HTR-8/SVneo (cell line): Measurements from ENCODE around the gene C2.
"Not testable (repeated sequence)": the region's sequence is repeated elsewhere in the genome, so short reads cannot be mapped to it uniquely, and the experiment has no call there.

Experiments
- DNase-seq: peaks from one replicate; pipeline ENCODE4 v3.0.0; 2011; ENCODE audit warnings: low spot score, mixed read lengths; ENCODE audit not compliant: insufficient read length
- FAIRE-seq: peaks from 2 replicates; lab custom pipeline; 2011; peaks lifted over from hg19 to GRCh38; lab: Jason Lieb, UNC

C2 gene

DNA sequence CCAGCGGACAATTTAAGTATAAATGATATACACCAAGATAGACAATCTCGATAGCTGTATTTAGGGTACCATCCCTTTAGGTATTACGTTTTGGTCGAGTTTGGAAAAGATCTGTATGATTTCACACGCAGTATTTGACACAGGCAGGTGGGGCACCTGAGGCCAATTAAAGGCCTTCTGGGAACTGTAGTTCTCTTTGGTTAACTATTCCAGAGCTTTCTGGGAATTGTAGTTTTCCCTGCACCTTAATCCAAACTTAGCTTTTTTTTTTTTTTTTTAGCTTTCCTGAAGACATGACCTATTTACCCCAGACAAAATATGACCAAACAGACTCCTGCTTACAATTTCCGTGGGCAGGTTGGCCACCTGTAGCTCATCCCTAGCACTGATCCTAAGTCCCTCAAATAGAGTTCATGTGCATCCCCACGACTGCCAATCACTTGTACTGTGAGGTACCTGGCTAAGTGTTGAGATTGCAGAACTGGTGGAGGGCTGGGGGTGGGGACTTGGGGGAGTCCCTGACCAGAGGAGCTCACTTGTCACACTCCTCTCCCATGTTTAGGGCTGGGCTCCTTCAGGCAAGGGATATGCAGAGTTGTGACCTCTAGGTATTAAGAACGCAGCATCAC, 29.0 kb upstream of the C2 start:
- DNase-seq (peak; percentile 56), FAIRE-seq (no peak)

DNA sequence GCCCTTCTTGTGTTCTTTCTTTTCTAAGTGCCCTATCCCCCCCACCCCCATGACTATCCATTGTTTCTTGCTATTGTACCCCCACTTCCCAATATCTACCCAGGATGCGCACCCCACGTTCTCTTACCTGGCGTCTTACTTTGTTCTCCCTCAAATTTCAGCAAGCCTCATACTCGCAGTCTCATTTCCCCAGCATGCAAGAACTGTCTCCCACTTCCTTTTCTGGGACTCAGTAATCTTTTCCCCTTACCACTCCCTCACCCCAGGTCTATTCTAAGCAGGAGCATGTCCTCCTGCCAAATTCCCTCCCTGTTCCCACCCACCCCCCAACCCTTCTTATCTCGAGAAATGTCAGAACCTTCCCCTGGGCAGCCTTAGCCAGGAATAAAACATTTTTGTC, 28.3 kb upstream of the C2 start:
- DNase-seq: no peak
- FAIRE-seq: no peak

DNA sequence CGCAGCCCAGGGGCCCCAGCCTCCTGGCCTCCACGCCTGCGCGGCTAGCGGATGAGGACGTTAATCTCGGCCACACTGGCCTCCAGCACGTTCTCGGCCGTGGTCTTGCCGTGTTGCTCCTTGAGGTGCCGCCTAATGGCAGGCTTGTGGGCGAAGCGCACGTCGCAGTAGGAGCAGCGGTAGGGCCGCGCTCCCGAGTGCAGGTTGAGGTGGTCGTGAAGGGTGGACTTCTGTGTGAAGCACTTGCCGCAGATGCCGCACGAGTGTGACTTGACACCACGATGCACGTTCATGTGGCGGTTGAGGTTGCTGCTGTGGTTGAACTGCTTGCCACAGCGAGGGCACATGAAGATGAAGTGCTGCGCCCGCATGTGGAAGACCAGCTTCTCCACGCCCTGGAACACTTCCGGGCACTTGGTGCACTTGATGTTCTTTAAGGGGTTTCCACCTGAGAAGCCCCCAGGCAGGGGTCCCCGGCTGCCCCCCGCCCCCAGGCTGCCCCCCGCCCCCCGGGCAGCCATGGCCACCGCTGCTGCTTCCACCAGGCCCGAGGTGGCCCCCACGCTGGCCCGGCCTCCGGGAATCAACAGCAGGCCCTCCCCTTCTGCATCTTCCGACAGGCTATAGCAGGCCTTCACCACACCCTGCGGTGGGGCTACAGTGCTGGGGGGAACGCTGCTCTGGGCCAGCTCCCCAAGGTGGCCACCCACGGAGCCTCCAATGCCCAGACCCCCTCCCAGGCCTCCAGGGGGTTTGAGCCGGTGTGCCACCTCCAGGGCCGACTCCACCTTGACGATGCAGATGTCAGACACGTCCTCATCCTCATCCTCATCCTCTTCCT, 27.4 kb upstream of the C2 start:
- DNase-seq (no peak), FAIRE-seq (peak; percentile 63)

GRCh38 chr6:31900917-31901414, 26.6 kb upstream of the C2 start:
- peak; percentile 4 for FAIRE-seq

GRCh38 chr6:31901415-31901952, 26.0 kb upstream of the C2 start:
- peak; percentile 61 for DNase-seq
- FAIRE-seq: no peak

More at GRCh38 chr6:31900917-31901414, 26.6 kb upstream of the C2 start:
- no peak for DNase-seq

- peak; percentile 85 for FAIRE-seq
Measured at GRCh38 chr6:31901953-31902643, 25.4 kb upstream of the C2 start, which contains the start of gene ZBTB12. Gene ZBTB12 (minus strand): TSS chr6:31902086. CDS start chr6:31901305, 781 bp downstream.

GRCh38 chr6:31903957-31904356, 23.6 kb upstream of the C2 start:
- DNase-seq: no peak
- FAIRE-seq: no peak

More at GRCh38 chr6:31901953-31902643, 25.4 kb upstream of the C2 start, which contains the start of gene ZBTB12:
- DNase-seq: peak; percentile 92

- FAIRE-seq: no peak
Measured at GRCh38 chr6:31905041-31905440, 22.5 kb upstream of the C2 start.

DNA sequence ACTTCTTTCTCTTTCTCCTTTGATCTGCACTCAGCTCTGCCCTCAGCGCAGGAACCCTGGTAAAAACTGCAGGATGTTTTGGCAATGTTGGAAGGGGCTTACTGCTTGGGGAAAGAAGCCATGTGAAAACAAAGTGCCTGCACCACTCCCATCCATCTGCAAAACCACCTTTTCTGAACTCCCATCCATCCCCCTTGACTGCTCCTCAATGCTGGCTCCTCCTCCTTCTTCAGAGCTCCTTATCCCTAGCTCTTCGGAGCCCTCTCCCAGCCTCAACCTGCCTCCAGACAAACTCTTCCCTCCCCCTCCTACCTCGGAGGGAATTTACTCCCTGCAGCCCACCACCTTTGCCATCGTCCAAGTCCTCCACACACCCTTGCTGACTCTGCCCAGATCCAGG, 21.4 kb upstream of the C2 start:
- no peak for DNase-seq
- no peak for FAIRE-seq

More at GRCh38 chr6:31905041-31905440, 22.5 kb upstream of the C2 start:
- no peak for DNase-seq

GRCh38 chr6:31906727-31907126, 20.8 kb upstream of the C2 start:
- not testable (repeated sequence) for DNase-seq, FAIRE-seq

DNA sequence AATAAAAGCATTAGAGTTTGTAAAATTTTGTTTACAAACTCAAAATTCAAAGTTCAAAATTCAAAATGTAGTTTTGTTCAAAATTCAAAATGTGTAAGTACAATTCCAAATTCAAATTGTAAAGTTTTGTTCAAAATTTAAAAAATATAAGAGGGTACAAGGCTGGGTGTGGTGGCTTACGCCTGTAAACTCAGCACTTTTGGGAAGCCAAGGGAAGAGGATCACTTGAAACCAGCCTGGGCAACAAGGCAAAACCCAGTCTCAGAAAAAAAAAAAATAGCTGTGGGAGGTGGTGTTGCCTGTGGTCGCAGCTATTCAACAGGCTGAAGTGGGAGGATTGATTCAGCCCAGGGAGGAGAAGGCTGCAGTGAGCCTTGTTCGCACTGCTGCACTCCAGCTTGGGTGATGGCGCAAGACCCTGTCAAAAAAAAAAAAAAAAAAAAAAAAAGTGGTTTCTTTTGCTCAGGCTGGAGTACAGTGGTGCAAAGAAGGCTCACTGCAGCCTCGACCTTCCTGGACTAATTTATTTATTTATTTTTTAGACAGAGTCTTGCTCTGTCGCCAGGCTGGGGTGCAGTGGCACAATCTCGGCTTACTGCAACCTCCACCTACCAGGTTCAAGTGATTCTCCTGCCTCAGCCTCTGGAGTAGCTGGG, 20.2 kb upstream of the C2 start:
- FAIRE-seq (no peak), DNase-seq (no peak)

- not testable (repeated sequence) for FAIRE-seq, DNase-seq
Measured at GRCh38 chr6:31908255-31908654, 19.3 kb upstream of the C2 start.

GRCh38 chr6:31908791-31909190, 18.7 kb upstream of the C2 start:
- DNase-seq (no peak), FAIRE-seq (no peak)

- FAIRE-seq, DNase-seq: not testable (repeated sequence)
Measured at GRCh38 chr6:31909298-31909697, 18.2 kb upstream of the C2 start.

- DNase-seq: no peak
- no peak for FAIRE-seq
Measured at GRCh38 chr6:31911826-31912585, 15.5 kb upstream of the C2 start.

- DNase-seq: no peak
- FAIRE-seq: no peak
Measured at GRCh38 chr6:31915351-31915750, 12.2 kb upstream of the C2 start.

DNA sequence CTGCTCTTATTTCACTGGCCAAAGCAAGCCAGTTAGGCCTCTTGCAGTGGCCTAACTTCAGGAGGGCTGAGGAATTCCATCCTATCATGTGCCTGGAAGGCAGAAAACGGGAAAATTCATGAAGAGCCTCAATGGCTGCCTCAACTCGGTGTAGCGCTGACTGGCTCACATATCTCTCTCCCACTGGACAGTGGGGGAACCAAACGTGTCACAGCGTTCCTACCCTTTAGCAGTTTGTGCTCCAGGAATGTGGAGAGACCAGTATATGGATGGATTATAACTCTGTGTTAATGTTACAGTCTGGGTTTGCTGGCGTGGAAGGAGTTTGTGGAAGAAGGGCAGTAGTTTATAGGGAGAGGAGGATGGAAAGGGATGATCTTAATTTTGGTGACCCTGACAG, 11.8 kb upstream of the C2 start:
- DNase-seq (no peak), FAIRE-seq (no peak)

DNA sequence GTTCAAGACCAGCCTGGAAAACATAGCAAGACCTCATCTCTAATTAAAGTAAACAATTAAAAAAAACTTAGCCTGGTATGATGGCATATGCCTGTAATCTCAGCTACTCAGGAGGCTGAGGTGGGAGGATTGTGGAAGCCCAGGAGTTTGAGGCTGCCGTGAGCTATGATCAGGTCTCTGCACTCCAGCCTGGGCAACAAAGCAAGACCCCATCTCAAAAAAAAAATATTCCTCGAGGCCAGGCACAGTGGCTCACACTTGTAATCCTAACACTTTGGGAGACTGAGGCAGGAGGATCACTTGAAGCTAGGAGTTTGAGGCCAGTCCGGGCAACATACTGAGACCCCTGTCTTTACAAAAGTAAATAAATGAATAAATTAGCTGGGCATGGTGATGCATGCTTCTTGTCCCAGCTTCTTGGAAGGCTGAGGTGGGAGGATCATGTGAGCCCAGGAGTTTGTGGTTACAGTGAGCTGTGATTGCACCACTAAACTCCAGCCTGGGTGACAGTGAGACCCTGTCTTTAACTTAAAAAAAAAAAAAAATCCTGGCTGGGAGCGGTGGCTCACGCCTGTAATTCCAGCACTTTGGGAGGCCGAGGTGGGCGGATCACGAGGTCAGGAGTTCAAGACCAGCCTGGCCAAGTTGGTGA, 9.3 kb upstream of the C2 start:
- no peak for DNase-seq
- FAIRE-seq: no peak
